Endothelial cell of umbilical vein (primary cell): Measurements from ENCODE around the gene MNT.
A peak's percentile ranks its signal among the peaks of the same experiment; 100 is the strongest.

Experiments used
- EZH2 ChIP-seq: IDR thresholded peaks from 2 replicates; pipeline ENCODE4 v1.6.1; 2012; ENCODE audit warnings: borderline replicate concordance, low read depth, mild to moderate bottlenecking, moderate library complexity, low read length, inconsistent platforms; ENCODE audit not compliant: severe bottlenecking
- FOS ChIP-seq: IDR thresholded peaks from 2 replicates; pipeline ENCODE4 v1.6.1; 2011; ENCODE audit warnings: mild to moderate bottlenecking, low read length, moderate library complexity, borderline replicate concordance; ENCODE audit not compliant: insufficient read depth
- GATA2 ChIP-seq: IDR thresholded peaks from 2 replicates; pipeline ENCODE4 v1.7.0; 2011; ENCODE audit warnings: low read depth, mild to moderate bottlenecking, moderate library complexity, mixed read lengths, low read length; ENCODE audit not compliant: insufficient read length, insufficient read depth
- JUN ChIP-seq: IDR thresholded peaks from 2 replicates; pipeline ENCODE4 v1.6.1; 2011; ENCODE audit warnings: borderline replicate concordance, low read depth; ENCODE audit not compliant: insufficient read length, insufficient read depth
- MYC ChIP-seq: IDR thresholded peaks from one replicate; pipeline ENCODE4 v1.6.1; 2011; ENCODE audit warnings: mild to moderate bottlenecking, low read depth, low read length
- POLR2A ChIP-seq: IDR thresholded peaks from 2 replicates; pipeline ENCODE4 v1.6.1; 2012; ENCODE audit warnings: low read depth, mild to moderate bottlenecking, control low read depth, low read length
- POLR2AphosphoS5 ChIP-seq: IDR thresholded peaks from 2 replicates; pipeline ENCODE4 v1.6.1; 2012; ENCODE audit warnings: low read depth, mild to moderate bottlenecking, control low read depth, low read length, moderate library complexity; ENCODE audit not compliant: insufficient read depth
- TF ChIP-seq, protein P1 (sequence below), 2 donors: IDR thresholded peaks; 1 replicate in 1 of 2; 2 replicates in 1 of 2; pipeline ENCODE4 v1.5.1; 2011; ENCODE audit warnings: low read length in 2 of 2, mild to moderate bottlenecking in 2 of 2, moderate library complexity in 2 of 2, control low read depth in 1 of 2, inconsistent platforms in 1 of 2, low read depth in 1 of 2; ENCODE audit not compliant: insufficient read depth in 1 of 2; ENCODE audit errors: extremely low read depth in 1 of 2
- TF ChIP-seq, protein P2 (sequence below): IDR thresholded peaks from 2 replicates; pipeline ENCODE4 v1.6.1; 2011; ENCODE audit not compliant: insufficient read depth, insufficient read length

DNA sequence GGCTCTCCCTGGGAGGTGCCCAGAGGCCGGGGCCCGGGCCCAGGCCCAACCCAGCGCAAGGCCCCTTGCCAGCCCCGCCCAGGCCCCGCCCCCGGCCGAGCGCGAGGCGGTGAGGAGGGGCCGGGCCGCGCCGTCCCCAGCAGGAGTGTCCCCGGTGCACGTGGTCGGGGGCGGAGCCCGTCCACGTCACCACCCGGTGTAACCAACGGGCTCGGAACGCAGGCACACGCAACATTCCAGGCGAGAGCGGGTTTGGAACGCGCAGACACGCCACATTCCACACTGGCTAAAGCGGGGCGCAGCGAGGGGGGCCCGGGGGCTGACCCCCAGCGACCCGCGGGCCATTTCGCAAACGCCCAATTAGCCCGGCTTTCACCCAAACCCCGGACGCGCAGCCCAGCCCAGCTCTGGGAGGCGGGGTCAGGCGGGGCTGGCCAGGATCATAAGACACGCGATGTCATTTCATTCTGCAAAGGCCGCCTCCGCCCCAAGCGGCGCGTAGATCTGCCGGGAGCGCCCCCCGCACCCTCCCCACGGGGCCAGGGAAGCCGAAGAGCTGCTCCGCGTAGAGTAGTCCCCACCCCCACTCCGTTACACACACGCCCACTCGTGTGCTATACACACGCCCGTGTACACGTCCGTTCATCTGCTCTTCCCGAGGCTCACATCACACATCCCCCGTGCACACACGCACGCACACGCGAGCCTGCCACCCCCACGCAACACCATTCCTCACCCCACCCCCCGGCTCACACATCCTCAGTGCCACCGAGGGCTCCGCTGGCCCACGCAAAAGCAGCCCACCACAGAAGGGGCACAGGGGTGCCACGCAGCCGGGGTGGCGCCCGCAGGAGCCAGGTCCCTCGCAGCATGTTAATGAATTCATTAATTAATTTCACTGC is 1.0 kb downstream of the MNT start:
- TF ChIP-seq, protein P1, sequence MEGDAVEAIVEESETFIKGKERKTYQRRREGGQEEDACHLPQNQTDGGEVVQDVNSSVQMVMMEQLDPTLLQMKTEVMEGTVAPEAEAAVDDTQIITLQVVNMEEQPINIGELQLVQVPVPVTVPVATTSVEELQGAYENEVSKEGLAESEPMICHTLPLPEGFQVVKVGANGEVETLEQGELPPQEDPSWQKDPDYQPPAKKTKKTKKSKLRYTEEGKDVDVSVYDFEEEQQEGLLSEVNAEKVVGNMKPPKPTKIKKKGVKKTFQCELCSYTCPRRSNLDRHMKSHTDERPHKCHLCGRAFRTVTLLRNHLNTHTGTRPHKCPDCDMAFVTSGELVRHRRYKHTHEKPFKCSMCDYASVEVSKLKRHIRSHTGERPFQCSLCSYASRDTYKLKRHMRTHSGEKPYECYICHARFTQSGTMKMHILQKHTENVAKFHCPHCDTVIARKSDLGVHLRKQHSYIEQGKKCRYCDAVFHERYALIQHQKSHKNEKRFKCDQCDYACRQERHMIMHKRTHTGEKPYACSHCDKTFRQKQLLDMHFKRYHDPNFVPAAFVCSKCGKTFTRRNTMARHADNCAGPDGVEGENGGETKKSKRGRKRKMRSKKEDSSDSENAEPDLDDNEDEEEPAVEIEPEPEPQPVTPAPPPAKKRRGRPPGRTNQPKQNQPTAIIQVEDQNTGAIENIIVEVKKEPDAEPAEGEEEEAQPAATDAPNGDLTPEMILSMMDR (IDR thresholded peaks at IDR 0.05; ENCODE audit: extremely low read depth in 1 of 2, insufficient read depth in 1 of 2, low read depth in 1 of 2, low read length in 2 of 2) = no peak
- TF ChIP-seq POLR2A = peak; percentile 75
- peak; percentile 35 for TF ChIP-seq POLR2AphosphoS5
- no peak for TF ChIP-seq EZH2
- TF ChIP-seq, protein P2, sequence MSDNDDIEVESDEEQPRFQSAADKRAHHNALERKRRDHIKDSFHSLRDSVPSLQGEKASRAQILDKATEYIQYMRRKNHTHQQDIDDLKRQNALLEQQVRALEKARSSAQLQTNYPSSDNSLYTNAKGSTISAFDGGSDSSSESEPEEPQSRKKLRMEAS = peak; percentile 96
- no peak for TF ChIP-seq GATA2
- peak; percentile 84 for TF ChIP-seq MYC
- no peak for TF ChIP-seq JUN
- no peak for TF ChIP-seq FOS
